PC-9 (cell line): ENCODE measurements around the gene CCDC117.

Experiments
- EZH2 ChIP-seq: fragments of 200-600 bp; sonication (generic); IDR thresholded peaks from 2 replicates; pipeline ENCODE4 v1.8.0; 2017; ENCODE audit warnings: antibody characterized with exemption, low read depth
- TF ChIP-seq, protein P1 (sequence below): fragments of 200-600 bp; sonication (generic); conservative IDR thresholded peaks from 2 replicates; pipeline ENCODE4 v1.6.1; 2017; ENCODE audit warnings: mixed run types, antibody characterized with exemption, mild to moderate bottlenecking, moderate library complexity

DNA sequence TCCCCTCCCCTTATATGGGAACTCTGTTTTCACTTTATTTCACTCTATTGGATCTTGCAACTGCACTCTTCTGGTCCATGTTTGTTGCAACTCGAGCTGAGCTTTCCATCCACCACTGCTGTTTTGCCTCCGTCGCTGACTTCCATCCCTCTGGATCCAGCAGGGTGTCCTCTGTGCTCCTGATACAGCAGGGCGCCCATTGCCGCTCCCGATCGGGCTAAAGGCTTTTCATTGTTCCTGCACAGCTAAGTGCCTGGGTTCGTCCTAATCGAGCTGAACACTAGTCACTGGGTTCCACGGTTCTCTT is 11.1 kb upstream of the CCDC117 start:
- TF ChIP-seq, protein P1, sequence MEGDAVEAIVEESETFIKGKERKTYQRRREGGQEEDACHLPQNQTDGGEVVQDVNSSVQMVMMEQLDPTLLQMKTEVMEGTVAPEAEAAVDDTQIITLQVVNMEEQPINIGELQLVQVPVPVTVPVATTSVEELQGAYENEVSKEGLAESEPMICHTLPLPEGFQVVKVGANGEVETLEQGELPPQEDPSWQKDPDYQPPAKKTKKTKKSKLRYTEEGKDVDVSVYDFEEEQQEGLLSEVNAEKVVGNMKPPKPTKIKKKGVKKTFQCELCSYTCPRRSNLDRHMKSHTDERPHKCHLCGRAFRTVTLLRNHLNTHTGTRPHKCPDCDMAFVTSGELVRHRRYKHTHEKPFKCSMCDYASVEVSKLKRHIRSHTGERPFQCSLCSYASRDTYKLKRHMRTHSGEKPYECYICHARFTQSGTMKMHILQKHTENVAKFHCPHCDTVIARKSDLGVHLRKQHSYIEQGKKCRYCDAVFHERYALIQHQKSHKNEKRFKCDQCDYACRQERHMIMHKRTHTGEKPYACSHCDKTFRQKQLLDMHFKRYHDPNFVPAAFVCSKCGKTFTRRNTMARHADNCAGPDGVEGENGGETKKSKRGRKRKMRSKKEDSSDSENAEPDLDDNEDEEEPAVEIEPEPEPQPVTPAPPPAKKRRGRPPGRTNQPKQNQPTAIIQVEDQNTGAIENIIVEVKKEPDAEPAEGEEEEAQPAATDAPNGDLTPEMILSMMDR = no peak
- TF ChIP-seq EZH2 = no peak
